ENCODE results near the gene SSR1.

- no peak for TF ChIP-seq CTCF (IDR thresholded peaks at IDR 0.05; ENCODE audit: low read length)
- TF ChIP-seq EZH2 (optimal IDR thresholded peaks at IDR 0.05; ENCODE audit: low read depth, low read length): no peak
- TF ChIP-seq EZH2phosphoT487 (IDR thresholded peaks at IDR 0.05; ENCODE audit: low read length): no peak
Observed at GRCh38 chr6:7235712-7236305, 77.2 kb downstream of the SSR1 start.

Data from MM.1S (cell line).